ENCODE data around the gene BHLHE23.

The BHLHE23 gene

GRCh38 chr20:63007646-63008488 is 1.1 kb upstream of the BHLHE23 start:
- DNase-seq: no peak

DNA sequence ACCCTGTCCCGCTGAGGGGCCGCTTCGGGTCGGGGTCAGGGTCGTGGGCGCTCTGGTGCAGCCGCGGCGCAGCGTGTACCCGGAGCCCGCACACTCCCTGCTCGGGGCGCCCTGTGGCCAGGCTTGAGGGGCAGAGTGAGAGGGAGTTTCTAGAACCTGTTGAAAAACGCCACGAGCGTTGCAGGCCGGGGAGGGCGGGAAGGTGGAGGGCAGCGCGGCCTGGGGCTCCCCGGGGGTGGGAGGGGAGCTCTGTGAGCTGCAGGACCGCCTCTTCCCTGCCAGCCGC is 539 bp upstream of the BHLHE23 start:
- no peak for DNase-seq

DNA sequence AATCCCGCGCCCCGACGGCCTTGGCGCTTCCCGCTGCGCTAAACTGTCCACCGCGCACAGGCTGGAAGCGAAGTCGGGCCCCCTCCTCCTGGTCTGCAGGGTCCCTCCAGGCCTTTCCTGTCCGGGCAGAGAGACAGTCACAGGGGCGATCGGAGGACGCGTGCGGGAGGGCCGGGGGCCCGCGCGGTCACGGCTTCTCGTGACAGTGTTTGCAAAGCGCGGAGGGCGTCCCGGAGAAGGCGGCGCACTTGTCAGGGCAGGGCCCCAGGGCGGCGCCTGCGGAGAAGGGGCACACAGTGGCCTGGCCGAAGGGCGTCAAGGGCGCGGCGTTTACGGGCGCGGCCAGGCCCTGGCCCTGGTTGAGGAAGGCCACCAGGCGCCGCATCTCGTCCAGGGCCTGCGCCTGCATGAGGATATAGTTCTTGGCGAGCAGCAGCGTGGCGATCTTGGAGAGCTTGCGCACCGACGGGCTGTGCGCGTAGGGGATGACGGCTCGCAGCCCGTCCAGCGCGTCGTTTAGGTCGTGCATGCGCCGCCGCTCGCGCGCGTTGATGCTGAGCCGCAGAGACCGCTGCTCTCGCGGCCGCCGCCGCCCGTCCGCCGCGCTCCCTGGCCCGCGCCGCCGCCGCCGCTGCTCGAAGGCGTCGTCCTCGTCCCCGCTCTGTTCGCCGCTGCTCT is 763 bp downstream of the BHLHE23 start:
- peak; percentile 24 for DNase-seq

DNA sequence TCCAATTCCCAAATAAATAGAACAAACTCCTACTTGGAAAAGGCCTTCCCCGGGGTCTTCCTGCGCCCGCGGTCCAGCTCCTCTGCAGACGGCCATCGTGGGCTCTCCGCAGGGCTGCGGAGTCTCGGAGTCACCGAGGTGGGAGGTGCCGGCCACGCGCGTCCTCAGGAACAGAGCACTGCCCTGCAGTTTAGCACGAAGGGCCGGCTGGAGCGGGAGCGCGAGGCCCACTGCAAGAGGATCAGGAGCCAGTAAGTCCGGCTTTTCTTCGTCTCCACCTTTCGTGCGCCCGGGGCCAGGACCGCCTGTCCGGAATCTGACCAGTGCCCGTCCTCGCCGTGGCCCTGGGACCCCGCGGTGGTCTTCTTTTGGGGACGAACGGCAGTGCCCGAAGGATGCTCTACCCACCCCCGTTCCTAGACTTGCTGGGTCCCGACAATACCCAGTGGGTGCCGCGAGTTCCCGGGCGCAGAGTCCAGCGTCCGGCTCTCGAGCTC is 1.4 kb downstream of the BHLHE23 start:
- DNase-seq: no peak

DNA sequence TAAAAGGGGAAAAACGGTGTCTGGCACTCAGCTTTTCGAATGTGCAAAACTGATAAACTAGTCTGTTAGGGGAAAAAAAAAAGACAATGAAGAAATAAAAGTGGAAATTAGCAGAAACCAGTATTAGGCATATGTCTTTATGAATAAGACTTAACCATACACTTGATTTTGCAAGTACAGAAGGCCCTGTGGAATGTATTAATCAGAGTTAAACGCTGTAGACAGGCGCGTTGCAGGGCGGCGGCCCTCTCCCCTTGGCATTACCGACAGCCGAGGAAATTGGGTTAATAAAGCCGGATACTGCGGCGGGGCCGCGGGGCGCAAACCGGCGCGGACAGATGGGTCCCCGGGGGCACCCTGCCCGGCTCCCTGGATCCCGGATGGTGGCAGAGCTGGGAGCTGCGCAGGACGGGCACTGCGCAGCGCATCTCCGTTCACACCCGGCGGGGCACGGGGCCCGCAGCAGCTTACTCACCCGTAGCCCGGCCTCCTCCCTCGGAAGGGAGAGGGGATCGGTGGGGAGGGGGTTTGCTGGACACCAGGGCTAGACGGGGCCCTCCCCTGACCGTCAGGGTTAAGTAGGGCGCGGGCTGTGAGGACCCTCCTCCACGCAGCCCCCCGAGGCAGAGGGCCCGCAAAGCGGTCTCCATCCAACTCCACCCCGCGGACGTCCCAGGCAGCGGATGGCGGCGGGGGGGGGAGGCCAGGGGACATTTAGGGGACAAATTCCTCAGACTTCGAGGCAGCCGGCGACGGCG is 2.0 kb downstream of the BHLHE23 start:
- DNase-seq: no peak

GRCh38 chr20:63003546-63003945 is 3.2 kb downstream of the BHLHE23 start:
- DNase-seq: no peak

- DNase-seq: no peak
These were observed 4.3 kb downstream of the BHLHE23 start for GRCh38 chr20:63002511-63002910.

DNA sequence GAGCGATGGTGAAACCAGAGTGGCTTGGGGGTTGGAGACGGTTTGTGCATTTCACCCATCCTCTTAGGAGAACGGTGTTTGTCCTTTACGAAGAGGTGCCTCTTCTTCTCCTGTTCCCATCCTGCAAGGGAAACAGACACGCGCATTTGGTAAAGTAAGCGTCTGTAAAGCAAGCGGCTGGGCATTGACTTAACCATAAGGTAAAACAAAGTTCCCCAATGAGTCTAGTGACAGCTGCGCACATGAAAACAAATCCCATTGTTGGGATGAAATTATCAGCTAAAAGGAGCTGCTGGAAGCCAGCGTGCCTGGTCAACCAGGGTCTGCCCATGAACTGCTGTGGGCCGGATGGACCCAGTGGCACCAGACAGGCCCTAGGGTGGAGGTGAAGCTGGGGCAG is 5.8 kb downstream of the BHLHE23 start:
- no peak for DNase-seq

DNA sequence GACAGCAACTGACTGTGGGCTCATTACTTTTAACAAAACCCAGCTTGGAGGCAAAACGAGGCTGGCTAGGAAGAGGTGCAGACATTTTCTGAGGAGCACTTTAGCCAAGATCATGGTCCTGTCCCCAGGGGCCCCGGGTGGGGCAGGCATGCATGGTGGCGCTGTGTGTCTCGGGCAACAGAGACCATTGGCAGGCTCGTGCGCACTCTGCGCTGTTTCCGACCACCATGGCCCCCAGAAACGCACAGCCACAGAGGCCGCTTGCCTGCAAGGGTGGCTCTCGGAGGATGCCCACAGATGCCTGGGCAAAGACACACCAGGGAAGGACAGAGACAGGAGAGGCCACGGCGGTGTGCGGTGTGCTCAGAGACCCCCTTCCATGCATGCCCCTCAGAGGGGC is 6.7 kb downstream of the BHLHE23 start:
- DNase-seq: no peak

DNA sequence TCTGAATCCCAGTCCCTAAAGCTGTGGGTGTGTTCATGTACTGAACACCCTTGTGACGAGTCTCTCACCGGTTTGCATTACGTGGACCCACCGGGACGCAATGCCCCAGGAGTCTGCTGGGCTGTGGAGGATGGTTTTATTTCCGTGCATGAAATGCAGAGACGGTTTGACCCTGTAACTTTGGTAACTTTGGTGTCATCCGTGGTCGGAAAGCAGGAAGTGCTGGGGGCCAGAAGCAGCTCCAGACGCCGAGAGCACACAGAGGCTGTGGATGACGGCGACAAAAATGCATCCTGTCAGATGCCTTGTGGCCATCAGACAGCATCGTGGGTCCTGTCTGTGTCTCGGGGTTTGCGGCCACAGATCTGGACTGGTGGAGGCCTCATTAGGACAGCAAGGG is 7.2 kb downstream of the BHLHE23 start:
- no peak for DNase-seq

DNA sequence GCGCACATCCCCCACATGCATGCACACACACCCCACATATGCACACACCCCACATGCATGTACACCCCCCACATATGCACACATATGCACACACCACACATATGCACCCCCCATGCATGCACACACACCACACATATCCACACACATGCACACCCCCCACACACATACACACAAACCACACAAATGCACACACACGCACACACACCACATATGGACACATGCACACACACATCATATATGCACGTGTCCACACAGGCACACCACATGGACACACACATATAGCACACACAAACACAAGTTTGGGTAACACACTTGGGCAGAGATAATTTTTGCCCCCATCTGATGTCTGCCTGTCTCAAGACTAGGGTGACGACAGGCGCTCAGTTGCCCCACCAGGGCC is 8.3 kb downstream of the BHLHE23 start:
- no peak for DNase-seq

GRCh38 chr20:62997417-62998035 is 9.2 kb downstream of the BHLHE23 start:
- DNase-seq: no peak

DNA sequence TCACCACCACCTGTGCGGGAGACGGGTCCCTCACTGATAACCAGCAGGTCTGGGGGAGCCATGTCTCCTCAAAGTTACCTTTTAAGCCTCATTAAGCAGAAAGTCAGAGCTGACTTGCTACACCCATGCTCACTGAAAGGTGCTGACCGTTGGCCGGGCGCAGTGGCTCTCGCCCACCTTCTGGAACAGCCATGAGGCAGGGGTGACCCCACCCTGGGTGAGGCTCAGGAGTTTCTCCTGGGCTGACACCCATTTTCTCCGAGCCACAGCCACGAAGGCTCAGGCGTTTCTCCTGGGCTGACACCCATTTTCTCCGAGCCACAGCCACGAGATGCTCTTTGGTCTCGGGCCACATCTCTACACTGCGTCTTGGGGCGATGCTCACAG is 10.2 kb downstream of the BHLHE23 start:
- DNase-seq: no peak

- no peak for DNase-seq
These were observed 10.7 kb downstream of the BHLHE23 start for GRCh38 chr20:62995898-62996595.

DNA sequence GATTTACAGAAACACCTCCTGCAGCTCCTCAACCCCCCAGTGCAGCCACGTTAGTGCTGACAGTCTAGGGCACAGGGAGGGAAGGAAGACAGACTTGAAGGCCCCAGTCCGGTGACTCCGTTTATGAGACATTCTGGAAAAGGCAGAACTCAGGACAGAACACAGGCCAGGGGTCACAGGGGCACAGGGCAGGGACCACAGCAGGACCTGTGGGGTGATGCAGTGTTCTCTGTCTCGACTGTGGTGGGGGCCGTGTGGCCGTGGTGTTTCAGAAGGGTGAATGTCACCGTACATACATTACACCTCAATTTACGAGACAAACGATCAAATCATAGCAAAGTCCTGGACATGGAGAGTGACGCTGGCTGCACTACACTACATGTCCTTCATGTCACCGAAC is 11.3 kb downstream of the BHLHE23 start:
- no peak for DNase-seq

DNA sequence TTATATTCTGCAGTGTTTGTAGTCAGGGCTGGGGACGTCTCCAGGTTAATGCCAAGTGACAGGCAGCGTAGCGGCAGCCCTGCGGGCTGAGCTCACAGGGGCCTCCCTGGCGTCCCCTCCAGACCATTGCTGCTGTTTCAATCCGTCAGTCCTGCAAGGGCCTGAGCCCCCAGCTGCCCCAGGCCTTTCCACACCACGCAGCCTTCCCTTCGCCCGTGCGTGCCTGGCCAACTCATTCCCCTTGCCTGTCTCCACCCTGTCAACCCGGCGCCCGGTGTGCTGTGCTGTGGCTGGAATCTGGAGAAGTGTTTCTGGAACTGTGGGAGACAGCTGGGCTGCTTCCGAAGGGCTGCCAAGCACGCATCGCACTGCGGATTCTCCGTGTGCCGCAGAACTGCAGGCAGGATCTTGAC is 11.9 kb downstream of the BHLHE23 start:
- no peak for DNase-seq

DNA sequence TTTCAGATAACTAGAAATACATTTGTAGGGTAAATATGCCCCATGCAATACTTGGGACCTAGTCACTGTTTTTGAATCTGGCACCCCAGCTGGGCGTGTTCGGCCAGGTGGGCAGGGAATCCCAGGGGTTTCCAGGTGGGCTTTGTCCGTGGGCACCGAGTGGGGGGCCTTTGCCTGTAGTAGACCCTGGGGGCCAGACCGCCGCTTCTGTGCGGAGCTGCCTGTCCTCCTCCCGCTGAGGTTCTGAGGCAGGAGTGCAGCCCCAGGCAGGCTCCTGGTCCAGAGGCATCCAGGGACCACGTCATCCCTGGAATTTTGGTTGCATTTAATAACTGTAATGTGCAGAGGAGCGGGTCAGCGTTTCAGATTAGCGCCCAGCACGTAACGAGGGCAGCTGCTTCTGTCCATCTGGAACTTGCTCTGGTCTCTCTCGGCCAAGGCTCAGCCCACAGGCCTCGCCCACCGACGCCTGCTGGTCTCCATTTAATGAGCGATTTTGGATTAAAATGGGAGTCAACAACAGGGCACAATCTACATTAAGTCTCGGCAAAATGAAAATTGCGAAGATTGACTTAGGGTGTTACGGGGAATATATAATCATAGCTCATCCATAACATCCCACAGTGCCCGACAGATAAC is 12.8 kb downstream of the BHLHE23 start:
- no peak for DNase-seq

DNA sequence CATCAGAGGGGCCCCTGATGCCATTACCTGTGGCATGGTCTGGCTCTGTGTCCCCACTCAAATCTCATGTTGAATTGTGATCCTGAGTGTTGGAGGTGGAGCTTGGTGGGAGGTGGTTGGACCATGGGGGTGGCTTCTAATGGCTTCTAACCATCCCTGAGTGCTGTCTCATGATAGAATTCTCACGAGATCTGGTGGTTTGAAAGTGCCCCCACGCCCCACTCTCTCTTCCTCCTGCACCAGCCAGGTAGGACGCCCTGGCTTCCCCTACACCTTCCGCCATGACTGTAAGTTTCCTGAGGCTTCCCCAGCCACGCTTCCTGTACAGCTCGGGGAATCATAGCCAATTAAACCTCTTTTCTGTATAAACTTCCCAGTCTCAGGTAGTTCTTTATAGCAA is 14.9 kb downstream of the BHLHE23 start:
- DNase-seq: no peak

DNA sequence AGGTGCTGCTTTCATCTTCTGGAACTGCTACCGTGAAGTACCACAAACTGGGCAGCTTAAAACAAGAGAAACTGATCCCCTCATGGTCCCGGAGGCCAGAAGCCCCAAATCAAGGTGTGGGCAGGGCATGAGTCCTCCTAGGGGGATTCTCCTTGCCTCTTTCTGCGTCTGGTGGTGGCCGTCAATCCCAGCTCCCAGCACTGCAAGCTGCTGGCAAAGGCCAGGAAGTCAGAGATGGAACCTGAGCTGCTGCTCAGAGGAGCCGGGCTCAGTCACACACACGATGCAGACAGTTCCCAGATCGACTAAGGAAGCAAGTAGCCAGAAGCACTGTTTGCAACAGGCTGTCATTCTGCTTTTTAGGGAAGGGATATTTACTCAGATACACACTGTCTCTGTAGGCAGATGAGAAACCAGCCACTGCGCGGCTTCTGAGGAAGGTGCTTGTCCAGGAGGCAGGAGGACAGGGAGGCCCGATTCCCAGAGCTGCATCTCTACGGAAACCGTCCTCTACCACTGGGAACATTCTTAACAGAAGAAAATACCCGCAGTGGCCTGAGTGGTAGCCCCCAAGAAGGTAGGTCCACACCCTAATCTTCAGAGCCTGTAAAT is 15.5 kb downstream of the BHLHE23 start:
- no peak for DNase-seq

DNA sequence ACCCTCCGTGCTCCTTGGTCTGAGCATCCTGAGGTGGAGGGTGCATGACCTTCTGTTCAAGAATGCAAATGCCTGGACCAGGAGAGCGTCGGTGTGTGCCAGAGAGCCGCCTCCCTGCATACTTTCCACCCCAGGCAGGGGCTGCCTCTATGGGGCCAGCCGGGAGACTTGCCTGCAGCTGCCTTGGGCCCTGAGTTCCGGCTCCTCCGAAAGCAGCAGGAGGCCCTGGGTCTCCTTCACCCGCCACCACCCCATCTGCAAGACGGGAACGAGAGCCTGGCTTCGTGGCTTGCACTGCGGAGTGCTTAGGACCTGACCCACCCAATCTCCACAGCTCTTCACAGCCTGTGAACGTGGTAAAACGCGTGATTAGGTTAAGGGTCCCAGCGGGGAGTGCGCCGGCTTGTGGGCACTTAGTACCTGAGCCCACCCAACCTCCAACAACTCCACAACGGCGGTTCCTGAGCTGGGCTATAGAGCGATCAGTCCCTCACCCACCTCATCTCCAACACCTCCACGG is 16.4 kb downstream of the BHLHE23 start:
- DNase-seq: no peak

- DNase-seq: no peak
These were observed 17.6 kb downstream of the BHLHE23 start for GRCh38 chr20:62989201-62989601.

GRCh38 chr20:62987114-62987513 is 19.6 kb downstream of the BHLHE23 start:
- DNase-seq: no peak

All from NCI-H146 (cell line).